ENCODE measurements around the gene TBL1Y. TPM values are rescaled to one million over a fixed set of nuclear protein-coding genes. Genes with fewer than 3 reads are reported as not detected.

Gene TBL1Y
- total and polyA plus RNA-seq, 2 donors from 2014 or later = 0.54 TPM; not detected in 1

DNA sequence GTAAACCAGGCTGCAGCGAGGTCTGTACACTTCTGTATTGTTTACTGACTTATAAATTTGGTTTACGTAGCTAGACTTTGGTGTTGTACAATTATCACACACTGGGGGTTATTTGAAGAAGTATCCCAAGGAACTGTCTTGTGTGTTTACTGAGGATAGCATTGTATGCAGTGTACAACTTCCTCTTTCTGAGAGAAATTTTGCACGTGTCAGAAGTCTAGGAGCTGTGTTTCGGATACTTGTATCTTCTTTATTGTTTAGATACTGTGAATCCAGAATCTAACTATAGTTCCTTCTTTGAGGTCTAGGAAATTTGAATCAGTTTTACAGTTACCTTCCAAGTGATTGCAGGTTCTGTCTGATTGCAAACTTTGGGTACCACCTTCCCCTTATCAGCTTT is 64.5 kb downstream of the TBL1Y start:
- no peak for FAIRE-seq
- no peak overlapping the region for H3K4me3 ChIP-seq (ENCODE audit: low read length in 3 of 3)
- no peak overlapping the region for H3K9ac ChIP-seq (ENCODE audit: low read length in 3 of 3)
- intact Hi-C loops (cut with DNase I) = no loop called here
- H3K9me3 ChIP-seq (ENCODE audit: control insufficient read depth in 2 of 3, insufficient read depth in 1 of 3, low read length in 3 of 3) = no peaks in the 10 kb centered on the region
- H3K36me3 ChIP-seq (ENCODE audit: control insufficient read depth in 2 of 3, insufficient read depth in 3 of 3, low read length in 3 of 3) = no peaks in the 10 kb centered on the region
- H3K27me3 ChIP-seq (ENCODE audit: control insufficient read depth, insufficient read depth, low read length) = no peaks in the 10 kb centered on the region
- no peaks in the 10 kb centered on the region for H3K4me1 ChIP-seq (ENCODE audit: control insufficient read depth in 2 of 3, insufficient read depth in 2 of 3, low read depth in 1 of 3, low read length in 3 of 3)
- no peak for TF ChIP-seq CTCF (IDR thresholded peaks at IDR 0.05; ENCODE audit: borderline replicate concordance, extremely low read depth, insufficient read depth)
- DNase-seq = no peak
- no peak overlapping the region for H3K27ac ChIP-seq (ENCODE audit: low read depth in 2 of 2, low read length in 2 of 2)

DNA sequence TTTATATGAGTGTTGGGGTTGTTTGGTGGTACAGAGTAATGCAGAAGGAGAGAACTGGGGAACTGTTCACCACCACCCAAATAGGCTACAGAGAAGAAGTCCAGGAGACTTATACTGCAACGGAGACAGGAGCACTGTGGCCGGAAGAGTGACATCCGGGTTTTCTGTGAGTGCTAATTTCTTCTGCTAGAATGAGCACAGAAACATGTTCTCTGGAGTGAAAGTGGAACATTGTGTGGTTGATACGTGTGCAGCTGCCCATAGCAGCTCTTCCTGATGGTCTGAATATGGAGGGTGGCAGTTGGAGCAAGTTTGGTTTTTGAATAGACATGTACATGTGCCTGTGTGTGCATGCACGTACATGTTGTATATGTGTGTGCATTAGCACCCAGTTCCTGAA is 67.3 kb downstream of the TBL1Y start:
- TF ChIP-seq CTCF (IDR thresholded peaks at IDR 0.05; ENCODE audit: borderline replicate concordance, extremely low read depth, insufficient read depth) = no peak
- no peak overlapping the region for H3K27ac ChIP-seq (ENCODE audit: low read depth in 2 of 2, low read length in 2 of 2)
- no peak for FAIRE-seq

DNA sequence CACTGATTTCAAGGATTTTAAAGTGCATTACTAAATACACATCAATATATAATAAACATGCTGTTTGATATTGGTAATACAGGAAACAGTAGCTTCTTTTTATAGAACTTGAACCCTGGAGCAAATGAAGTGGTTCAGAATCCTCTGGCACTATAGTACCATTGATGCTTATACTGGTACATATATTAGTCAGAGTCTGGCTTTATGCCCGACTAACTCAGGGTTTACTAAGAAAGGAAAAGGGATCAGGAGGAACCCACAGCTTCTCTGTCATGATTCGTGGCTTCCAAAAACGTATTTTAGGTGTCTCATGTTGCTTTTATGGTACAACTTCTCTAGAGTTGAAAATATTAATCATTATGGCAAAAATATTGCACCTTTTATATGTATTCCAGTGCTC is 72.7 kb downstream of the TBL1Y start:
- FAIRE-seq (no peak), DNase-seq (no peak)
- Histone ChIP-seq H3K27ac (ENCODE audit: low read depth in 2 of 2, low read length in 2 of 2) (no peak overlapping the region), H3K4me3 (ENCODE audit: low read length in 3 of 3) (no peak overlapping the region), H3K4me1 (ENCODE audit: control insufficient read depth in 2 of 3, insufficient read depth in 2 of 3, low read depth in 1 of 3, low read length in 3 of 3) (no peaks in the 10 kb centered on the region), H3K9me3 (ENCODE audit: control insufficient read depth in 2 of 3, insufficient read depth in 1 of 3, low read length in 3 of 3) (no peaks in the 10 kb centered on the region), H3K27me3 (ENCODE audit: control insufficient read depth, insufficient read depth, low read length) (no peaks in the 10 kb centered on the region), H3K9ac (ENCODE audit: low read length in 3 of 3) (no peak overlapping the region), H3K36me3 (ENCODE audit: control insufficient read depth in 2 of 3, insufficient read depth in 3 of 3, low read length in 3 of 3) (no peaks in the 10 kb centered on the region)
- TF ChIP-seq CTCF (IDR thresholded peaks at IDR 0.05; ENCODE audit: borderline replicate concordance, extremely low read depth, insufficient read depth) = no peak
- intact Hi-C loops (cut with DNase I) = no loop called here

More for the DNA sequence above, 67.3 kb downstream of the TBL1Y start:
- intact Hi-C loops (cut with DNase I) = no loop called here
- DNase-seq = no peak
- Histone ChIP-seq H3K9ac (ENCODE audit: low read length in 3 of 3) (no peak overlapping the region), H3K36me3 (ENCODE audit: control insufficient read depth in 2 of 3, insufficient read depth in 3 of 3, low read length in 3 of 3) (no peaks in the 10 kb centered on the region), H3K4me3 (ENCODE audit: low read length in 3 of 3) (no peak overlapping the region), H3K4me1 (ENCODE audit: control insufficient read depth in 2 of 3, insufficient read depth in 2 of 3, low read depth in 1 of 3, low read length in 3 of 3) (no peaks in the 10 kb centered on the region), H3K27me3 (ENCODE audit: control insufficient read depth, insufficient read depth, low read length) (no peaks in the 10 kb centered on the region), H3K9me3 (ENCODE audit: control insufficient read depth in 2 of 3, insufficient read depth in 1 of 3, low read length in 3 of 3) (no peaks in the 10 kb centered on the region)

DNA sequence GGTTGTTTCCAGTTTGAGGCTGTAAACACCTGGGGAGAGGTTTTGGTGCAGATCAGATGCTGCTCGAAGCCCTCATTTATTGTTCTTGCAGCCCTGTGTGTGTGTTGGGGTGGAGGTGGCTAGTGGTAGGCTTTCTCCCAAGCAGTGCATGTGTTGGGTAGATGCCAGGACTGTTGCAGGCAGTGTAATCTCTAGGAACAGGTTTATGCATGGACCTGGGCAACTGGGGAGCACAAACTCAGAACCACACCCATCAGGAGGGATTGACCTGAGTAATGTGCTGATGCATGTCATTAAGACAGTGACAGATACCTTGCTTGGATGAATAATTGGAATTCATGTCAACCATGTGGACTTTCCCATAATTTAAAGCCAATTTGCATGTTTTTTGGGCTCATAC is 77.3 kb downstream of the TBL1Y start:
- H3K4me1 ChIP-seq (ENCODE audit: control insufficient read depth in 2 of 3, insufficient read depth in 2 of 3, low read depth in 1 of 3, low read length in 3 of 3) = no peaks in the 10 kb centered on the region
- no peak for TF ChIP-seq CTCF (IDR thresholded peaks at IDR 0.05; ENCODE audit: borderline replicate concordance, extremely low read depth, insufficient read depth)
- no peak for DNase-seq
- H3K27me3 ChIP-seq (ENCODE audit: control insufficient read depth, insufficient read depth, low read length) = no peaks in the 10 kb centered on the region
- H3K9ac ChIP-seq (ENCODE audit: low read length in 3 of 3) = no peak overlapping the region
- H3K27ac ChIP-seq (ENCODE audit: low read depth in 2 of 2, low read length in 2 of 2) = no peak overlapping the region
- no peaks in the 10 kb centered on the region for H3K36me3 ChIP-seq (ENCODE audit: control insufficient read depth in 2 of 3, insufficient read depth in 3 of 3, low read length in 3 of 3)
- H3K9me3 ChIP-seq (ENCODE audit: control insufficient read depth in 2 of 3, insufficient read depth in 1 of 3, low read length in 3 of 3) = no peaks in the 10 kb centered on the region
- intact Hi-C loops (cut with DNase I) = no loop called here
- no peak for FAIRE-seq
- no peak overlapping the region for H3K4me3 ChIP-seq (ENCODE audit: low read length in 3 of 3)

Measured in kidney (tissue), 14 donors.